SKM-1 treated with dmso at 0.1 percent for 144 hours (cell line): ENCODE results near the gene ATAD1.
"Not testable (repeated sequence)": the region's sequence is repeated elsewhere in the genome, so short reads cannot be mapped to it uniquely, and the experiment has no call there.

Experiments
- DNase-seq: peaks from one replicate; lab custom pipeline; 2025; ENCODE audit not compliant: unreplicated experiment; lab: John Stamatoyannopoulos, UW

Gene ATAD1

DNA sequence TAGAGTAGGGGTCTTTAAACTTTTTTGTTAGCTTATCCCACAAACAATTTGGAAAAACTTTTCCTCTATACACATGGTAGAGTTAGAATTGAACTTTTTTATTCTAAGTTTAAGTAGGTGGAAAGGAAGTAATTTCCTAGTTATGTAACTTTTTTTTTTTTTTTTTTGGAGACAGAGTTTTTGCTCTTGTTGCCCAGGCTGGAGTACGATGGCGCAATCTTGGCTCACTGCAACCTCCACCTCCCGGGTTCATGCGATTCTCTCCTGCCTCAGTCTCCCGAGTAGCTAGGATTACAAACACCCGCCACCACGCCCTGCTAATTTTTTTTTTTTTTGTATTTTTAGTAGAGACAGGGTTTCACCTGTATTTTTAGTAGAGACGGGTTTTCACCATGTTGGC is 28.7 kb upstream of the ATAD1 start:
- DNase-seq, result not testable (repeated sequence)

- no peak for DNase-seq
Measured at GRCh38 chr10:87846023-87846422, 28.0 kb upstream of the ATAD1 start.

GRCh38 chr10:87845624-87845998 is 27.6 kb upstream of the ATAD1 start:
- DNase-seq, result no peak

DNA sequence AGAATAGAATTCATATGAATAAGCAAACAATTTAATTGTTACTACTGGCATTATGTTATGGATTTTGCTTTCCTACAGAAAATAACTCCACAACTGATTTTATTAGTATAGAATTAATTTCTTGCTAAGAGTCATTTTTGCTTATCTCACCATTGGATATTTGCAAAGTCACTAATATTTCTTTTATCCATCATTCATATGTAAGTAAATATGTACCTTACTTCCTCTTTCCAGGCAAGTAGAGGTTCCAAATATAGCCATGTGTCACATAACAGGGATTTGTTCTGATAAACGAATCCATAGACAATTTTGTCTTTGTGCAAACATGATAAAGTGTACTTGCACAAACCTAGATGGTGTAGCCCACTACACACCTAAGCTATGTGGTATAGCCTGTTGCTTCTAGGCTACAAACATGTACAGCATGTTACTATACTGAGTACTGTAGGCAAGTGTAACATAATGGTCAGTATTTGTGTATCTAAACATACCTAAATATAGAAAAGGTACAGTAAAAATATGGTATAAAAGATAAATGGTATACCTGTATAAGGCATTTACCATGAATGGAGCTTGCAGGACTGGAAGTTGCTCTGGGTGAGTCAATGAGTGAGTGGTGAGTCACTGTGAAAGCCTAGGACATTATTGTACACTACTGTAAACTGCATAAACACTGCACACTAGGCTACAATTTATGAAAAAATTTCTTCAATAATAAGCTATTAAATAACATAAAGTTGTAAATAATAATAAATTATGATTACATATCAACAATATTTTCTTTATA is 27.0 kb upstream of the ATAD1 start:
- no peak for DNase-seq

- DNase-seq, result no peak
Measured at GRCh38 chr10:87843714-87844113, 25.7 kb upstream of the ATAD1 start.

GRCh38 chr10:87842776-87843497 is 24.9 kb upstream of the ATAD1 start:
- no peak for DNase-seq

DNA sequence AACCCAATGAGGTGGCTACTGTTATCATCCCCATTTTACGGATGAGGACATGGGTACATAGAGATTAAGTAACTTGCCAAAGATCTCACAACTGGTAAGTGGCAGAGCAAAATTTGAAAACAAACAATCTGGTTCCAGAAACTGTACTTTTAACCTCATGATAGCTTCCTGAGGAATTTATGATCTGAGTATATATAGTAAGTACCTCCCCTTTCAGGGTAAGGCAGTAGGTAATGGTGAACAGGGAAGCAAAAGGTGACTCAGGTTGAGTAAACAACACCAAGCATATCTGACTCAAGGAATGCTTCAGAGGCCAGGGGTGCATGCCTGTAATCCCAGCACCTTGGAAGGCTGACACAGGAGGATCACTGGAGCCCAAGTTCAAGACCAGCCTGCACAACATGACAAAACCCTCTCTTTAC is 24.2 kb upstream of the ATAD1 start:
- DNase-seq, result no peak

DNA sequence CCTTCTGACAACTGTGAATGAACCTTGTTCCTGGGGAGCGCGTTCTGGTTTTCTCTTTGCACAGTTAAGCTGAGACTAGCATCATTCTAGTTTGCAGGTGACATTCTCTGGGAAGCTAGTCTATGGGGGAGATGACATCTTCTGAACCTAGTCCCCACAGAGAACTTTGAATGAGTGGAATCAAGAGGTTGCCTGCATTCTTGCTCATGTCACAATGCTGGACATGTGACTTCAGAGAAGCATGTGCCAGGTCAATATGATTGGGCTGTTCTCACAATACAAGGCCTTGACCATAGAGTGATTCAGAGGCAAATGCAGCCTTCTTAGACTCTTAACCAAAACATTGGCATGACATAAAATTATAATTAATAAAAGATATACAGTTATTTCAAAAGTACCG is 23.2 kb upstream of the ATAD1 start:
- no peak for DNase-seq

DNA sequence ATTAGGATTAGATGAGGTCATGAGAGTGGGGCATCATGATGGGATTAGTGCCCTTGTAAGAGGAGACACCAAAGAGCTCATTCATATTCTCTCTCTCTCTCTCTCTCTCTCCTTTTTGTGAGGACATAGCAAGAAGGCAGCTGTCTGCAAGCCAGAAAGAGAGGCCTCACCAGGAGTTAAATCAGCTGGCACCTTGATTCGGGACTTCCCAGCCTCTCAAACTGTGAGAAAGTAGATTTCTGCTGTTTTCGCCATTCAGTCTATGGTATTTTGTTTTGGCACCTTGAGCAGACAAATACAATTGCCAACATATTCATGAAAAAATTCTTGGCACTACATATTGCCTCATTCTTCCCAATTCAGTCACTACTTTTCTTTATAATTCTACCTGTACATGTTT is 20.6 kb upstream of the ATAD1 start:
- no peak for DNase-seq

DNA sequence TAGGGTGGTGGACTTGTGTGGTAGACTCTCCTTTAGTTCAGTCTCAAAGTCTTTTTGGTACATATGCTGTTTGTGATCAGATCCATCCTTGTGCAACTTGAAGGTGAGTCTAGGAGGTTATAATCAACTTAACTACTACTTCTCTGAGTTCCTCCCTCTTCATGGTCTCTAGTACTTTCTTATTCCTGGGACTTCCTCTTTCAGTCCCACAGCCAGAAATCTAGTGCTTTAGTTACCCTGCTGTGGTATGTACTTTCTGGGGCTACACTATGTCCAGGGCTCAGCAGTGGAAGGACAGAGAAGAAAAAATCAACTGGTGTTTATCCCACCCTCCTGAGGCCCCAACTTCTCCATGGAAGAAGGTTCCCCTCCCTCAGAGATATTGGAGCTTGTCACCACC is 19.4 kb upstream of the ATAD1 start:
- DNase-seq, result peak; percentile 76

GRCh38 chr10:87836098-87836497 is 18.1 kb upstream of the ATAD1 start:
- no peak for DNase-seq

GRCh38 chr10:87829986-87830729 is 12.1 kb upstream of the ATAD1 start:
- no peak for DNase-seq

- not testable (repeated sequence) for DNase-seq
Measured at GRCh38 chr10:87829051-87829450, 11.0 kb upstream of the ATAD1 start.

DNA sequence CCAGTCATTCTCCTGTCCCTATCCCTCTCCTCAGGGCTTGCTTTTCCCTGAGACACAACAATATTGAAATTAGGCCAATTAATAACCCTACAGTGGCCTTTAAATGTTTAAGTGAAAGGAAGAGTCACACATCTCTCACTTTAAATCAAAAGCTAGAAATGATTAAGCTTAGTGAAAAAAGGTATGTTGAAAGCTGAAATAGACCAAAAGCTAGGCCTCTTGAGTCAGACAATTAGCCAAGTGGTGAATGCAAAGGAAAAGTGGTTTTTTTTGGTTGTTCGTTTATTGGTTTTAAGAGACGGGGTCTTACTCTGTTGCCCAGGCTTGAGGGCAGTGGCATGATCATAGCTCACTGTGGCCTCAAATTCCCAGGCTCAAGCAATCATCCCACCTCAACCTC is 9.7 kb upstream of the ATAD1 start:
- no peak for DNase-seq

- DNase-seq, result no peak
Measured at GRCh38 chr10:87826653-87827052, 8.6 kb upstream of the ATAD1 start.

DNA sequence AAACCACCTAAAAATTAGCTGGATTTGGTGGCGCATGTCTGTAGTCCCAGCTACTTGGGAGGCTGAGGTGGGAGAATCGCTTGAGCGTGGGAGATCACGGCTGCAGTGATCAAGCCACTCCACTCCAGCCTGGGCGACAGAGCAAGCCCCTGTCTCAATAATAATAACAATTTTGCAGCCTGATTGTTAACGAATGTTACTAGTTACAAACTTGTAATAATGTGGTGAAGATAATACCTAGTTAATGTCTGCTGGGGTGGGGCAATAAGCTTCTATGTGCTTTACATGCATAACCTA is 1.2 kb upstream of the ATAD1 start:
- DNase-seq, result no peak

GRCh38 chr10:87818505-87819288 is 671 bp upstream of the ATAD1 start:
- DNase-seq, result peak; percentile 39

DNA sequence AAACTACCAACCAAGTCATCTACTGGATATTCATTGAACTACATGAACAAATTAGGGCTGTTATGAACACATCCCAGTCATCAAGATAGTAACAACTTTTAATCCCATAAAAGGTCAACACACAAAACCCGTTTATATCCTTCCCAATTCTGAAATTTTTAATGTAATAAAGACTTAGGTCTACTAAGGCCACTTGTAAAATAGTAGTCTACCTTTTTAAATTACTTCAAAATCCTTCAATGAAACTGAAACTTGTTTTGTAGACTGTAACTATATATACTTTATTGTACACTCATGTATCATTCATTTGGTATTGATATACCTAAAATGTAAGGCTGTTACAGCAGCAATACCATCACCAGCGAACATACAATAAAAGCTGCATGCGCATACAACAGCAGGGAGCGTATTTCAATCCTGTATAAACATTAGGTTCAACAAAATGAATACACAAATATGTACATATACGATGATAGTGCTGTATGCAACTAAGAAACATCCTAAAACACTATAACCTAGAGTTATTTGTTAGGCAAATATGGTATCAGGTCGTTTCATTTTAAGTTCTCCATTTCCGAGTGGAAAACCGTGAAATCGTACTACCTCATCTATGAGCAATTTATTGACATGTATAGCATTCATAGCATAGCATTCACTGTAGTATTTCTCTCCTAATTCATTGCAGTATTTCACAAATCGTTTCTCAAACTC is 973 bp downstream of the ATAD1 start:
- DNase-seq, result peak; percentile 15

- no peak for DNase-seq
Measured at GRCh38 chr10:87816163-87816897, 1.7 kb downstream of the ATAD1 start.

DNA sequence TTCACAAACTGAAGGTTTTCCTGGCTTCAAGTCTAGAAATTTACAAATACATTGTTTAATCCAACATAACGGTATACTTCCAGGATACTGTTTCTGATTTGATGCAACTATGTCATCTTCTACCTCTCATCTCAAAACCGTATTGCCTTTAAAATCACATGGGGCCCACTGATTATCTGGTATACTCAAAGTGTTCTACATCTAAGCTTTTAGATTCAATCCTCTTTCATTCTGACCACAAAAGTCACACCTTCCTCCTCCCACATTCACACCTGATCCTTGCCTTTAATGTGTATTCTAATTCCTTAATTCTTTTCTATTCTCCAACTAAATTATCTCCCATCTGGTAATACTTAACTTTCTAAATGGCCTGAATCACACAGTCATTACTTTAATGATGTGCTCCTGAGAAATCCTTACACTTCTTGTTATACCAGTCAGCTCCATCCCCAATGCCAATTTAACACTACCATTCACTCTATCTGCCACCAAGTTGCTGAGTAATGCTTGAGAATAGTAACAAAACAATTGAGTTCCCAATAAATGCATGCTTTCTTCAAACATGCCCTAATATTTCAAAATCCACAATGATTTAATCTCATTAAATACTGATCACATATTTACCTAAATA is 13.0 kb downstream of the ATAD1 start:
- DNase-seq, result no peak
